ENCODE results near the gene PPFIA4. TPM values are rescaled to one million over a fixed set of nuclear protein-coding genes. Genes with fewer than 3 reads are reported as not detected.

Gene PPFIA4
- total RNA-seq, 1 donor from 2014 or later: 9.1 TPM

DNA sequence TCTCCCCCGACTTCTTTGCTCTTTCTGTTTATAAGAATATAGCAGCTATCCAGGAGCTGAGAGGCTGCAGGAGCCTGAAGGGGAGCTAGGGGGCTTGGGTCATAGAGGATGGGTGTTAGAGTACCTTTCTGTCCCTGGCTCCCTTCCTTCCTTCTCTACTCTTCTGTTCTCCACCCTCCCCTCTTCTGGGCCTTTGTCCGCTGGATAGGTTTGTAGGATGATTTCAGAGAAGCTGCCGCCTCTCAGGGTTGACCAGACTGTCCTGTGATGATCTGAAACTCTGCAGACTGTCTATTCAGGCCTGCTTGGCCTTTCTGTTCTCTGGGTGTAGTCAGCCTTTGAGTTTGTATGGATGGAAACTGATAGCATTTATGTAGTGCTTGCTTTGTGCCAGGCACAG, 26.3 kb downstream of the PPFIA4 start:
- no peaks in the 10 kb centered on the region for H3K79me2 ChIP-seq (ENCODE audit: insufficient read depth, low read length)
- H2AFZ ChIP-seq (ENCODE audit: low read depth, low read length): no peak overlapping the region
- no peaks in the 10 kb centered on the region for H4K20me1 ChIP-seq (ENCODE audit: insufficient read depth, low read length)
- H3K27ac ChIP-seq (ENCODE audit: low read depth, low read length): no peak overlapping the region
- no peak overlapping the region for H3K4me3 Mint-ChIP-seq (ENCODE audit: unreplicated experiment)
- DNase-seq (ENCODE audit: low read depth): no peak
- H3K27ac Mint-ChIP-seq (ENCODE audit: unreplicated experiment): no peak overlapping the region
- peaks cover 12% of the 10 kb centered on the region for H3K27me3 ChIP-seq (ENCODE audit: insufficient read depth, low read length)
- H3K4me1 Mint-ChIP-seq (ENCODE audit: low read depth, unreplicated experiment): peaks cover 4% of the 10 kb centered on the region
- H3K36me3 Mint-ChIP-seq (ENCODE audit: low read depth, unreplicated experiment): peaks cover 27% of the 10 kb centered on the region
- H3K4me2 ChIP-seq (ENCODE audit: low read length): no peak overlapping the region
- FAIRE-seq: no peak
- no peak overlapping the region for H3K9ac ChIP-seq (ENCODE audit: low read length)
- H3K4me1 ChIP-seq (ENCODE audit: insufficient read depth, low read length): no peaks in the 10 kb centered on the region
- TF ChIP-seq EZH2 (IDR thresholded peaks at IDR 0.05; ENCODE audit: insufficient read depth, low read length): no peak
- TF ChIP-seq, protein P1, sequence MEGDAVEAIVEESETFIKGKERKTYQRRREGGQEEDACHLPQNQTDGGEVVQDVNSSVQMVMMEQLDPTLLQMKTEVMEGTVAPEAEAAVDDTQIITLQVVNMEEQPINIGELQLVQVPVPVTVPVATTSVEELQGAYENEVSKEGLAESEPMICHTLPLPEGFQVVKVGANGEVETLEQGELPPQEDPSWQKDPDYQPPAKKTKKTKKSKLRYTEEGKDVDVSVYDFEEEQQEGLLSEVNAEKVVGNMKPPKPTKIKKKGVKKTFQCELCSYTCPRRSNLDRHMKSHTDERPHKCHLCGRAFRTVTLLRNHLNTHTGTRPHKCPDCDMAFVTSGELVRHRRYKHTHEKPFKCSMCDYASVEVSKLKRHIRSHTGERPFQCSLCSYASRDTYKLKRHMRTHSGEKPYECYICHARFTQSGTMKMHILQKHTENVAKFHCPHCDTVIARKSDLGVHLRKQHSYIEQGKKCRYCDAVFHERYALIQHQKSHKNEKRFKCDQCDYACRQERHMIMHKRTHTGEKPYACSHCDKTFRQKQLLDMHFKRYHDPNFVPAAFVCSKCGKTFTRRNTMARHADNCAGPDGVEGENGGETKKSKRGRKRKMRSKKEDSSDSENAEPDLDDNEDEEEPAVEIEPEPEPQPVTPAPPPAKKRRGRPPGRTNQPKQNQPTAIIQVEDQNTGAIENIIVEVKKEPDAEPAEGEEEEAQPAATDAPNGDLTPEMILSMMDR (IDR thresholded peaks at IDR 0.05; ENCODE audit: insufficient read depth, low read depth, low read length): no peak
- H3K36me3 ChIP-seq (ENCODE audit: insufficient read depth, low read length): no peaks in the 10 kb centered on the region
- no peaks in the 10 kb centered on the region for H3K9me3 Mint-ChIP-seq (ENCODE audit: unreplicated experiment)
- H3K27me3 Mint-ChIP-seq (ENCODE audit: low read depth, unreplicated experiment): peaks cover 37% of the 10 kb centered on the region
- H3K4me3 ChIP-seq (ENCODE audit: insufficient read depth, low read depth, low read length): no peak overlapping the region
- H3K9me3 ChIP-seq (ENCODE audit: insufficient read depth, low read depth, low read length): no peaks in the 10 kb centered on the region

DNA sequence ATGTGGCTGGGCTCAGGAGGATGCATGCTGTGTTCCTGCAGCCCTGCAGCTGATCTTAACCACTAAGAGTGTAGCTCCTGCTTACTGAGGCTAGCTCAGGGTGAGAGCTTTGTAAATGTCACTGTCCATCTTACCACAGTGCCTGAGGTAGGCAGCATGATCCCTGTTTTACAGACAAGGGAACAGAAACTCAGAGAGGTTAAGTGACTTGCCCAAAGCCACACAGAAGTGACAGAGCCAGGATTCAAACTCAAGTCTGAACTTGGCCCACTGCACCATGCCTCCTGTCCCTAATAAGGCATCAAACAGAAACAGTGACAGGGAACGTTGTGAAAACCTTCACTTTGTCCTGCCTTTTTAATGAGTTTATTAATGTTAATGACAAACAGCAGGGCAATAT, 27.9 kb downstream of the PPFIA4 start:
- no peak for DNase-seq (ENCODE audit: low read depth)
- Histone ChIP-seq H3K9ac (ENCODE audit: low read length) (no peak overlapping the region), H3K27ac (ENCODE audit: low read depth, low read length) (no peak overlapping the region), H3K4me3 (ENCODE audit: insufficient read depth, low read depth, low read length) (no peak overlapping the region), H2AFZ (ENCODE audit: low read depth, low read length) (no peak overlapping the region), H3K9me3 (ENCODE audit: insufficient read depth, low read depth, low read length) (no peaks in the 10 kb centered on the region), H3K36me3 (ENCODE audit: insufficient read depth, low read length) (no peaks in the 10 kb centered on the region), H3K79me2 (ENCODE audit: insufficient read depth, low read length) (no peaks in the 10 kb centered on the region), H3K4me1 (ENCODE audit: insufficient read depth, low read length) (no peaks in the 10 kb centered on the region), H3K4me2 (ENCODE audit: low read length) (no peak overlapping the region), H4K20me1 (ENCODE audit: insufficient read depth, low read length) (no peaks in the 10 kb centered on the region), H3K27me3 (ENCODE audit: insufficient read depth, low read length) (peaks cover 13% of the 10 kb centered on the region)
- no peak for FAIRE-seq
- H3K36me3 Mint-ChIP-seq (ENCODE audit: low read depth, unreplicated experiment): peaks cover 30% of the 10 kb centered on the region
- peaks cover 10% of the 10 kb centered on the region for H3K4me1 Mint-ChIP-seq (ENCODE audit: low read depth, unreplicated experiment)
- H3K4me3 Mint-ChIP-seq (ENCODE audit: unreplicated experiment): no peak overlapping the region
- H3K9me3 Mint-ChIP-seq (ENCODE audit: unreplicated experiment): no peaks in the 10 kb centered on the region
- peaks cover 41% of the 10 kb centered on the region for H3K27me3 Mint-ChIP-seq (ENCODE audit: low read depth, unreplicated experiment)
- TF ChIP-seq, protein P1 (IDR thresholded peaks at IDR 0.05; ENCODE audit: insufficient read depth, low read depth, low read length): no peak
- no peak for TF ChIP-seq EZH2 (IDR thresholded peaks at IDR 0.05; ENCODE audit: insufficient read depth, low read length)
- H3K27ac Mint-ChIP-seq (ENCODE audit: unreplicated experiment): no peak overlapping the region

DNA sequence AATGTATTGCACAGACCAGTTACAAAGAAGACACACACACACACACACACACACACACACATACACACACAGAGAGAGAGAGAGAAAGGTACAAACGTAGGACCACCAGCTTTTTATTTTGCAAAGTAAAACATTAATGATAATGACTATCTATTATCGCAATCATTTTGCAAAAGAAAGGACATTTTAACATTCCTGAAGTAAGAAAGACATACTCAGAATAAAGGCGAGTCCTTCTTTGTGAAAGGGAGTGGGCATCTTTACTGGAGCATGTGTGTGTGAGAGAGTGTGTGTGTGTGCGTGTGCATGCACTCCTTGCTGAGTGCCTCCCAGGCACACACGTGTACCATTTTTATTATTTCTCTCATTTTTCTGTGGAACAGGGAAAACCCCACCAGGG, 28.4 kb downstream of the PPFIA4 start:
- Histone ChIP-seq H3K27ac (ENCODE audit: low read depth, low read length) (no peak overlapping the region), H2AFZ (ENCODE audit: low read depth, low read length) (no peak overlapping the region), H3K9me3 (ENCODE audit: insufficient read depth, low read depth, low read length) (no peaks in the 10 kb centered on the region), H3K4me2 (ENCODE audit: low read length) (no peak overlapping the region), H3K9ac (ENCODE audit: low read length) (no peak overlapping the region), H3K27me3 (ENCODE audit: insufficient read depth, low read length) (peaks cover 15% of the 10 kb centered on the region), H4K20me1 (ENCODE audit: insufficient read depth, low read length) (no peaks in the 10 kb centered on the region), H3K4me3 (ENCODE audit: insufficient read depth, low read depth, low read length) (no peak overlapping the region), H3K36me3 (ENCODE audit: insufficient read depth, low read length) (no peaks in the 10 kb centered on the region), H3K79me2 (ENCODE audit: insufficient read depth, low read length) (no peaks in the 10 kb centered on the region), H3K4me1 (ENCODE audit: insufficient read depth, low read length) (no peaks in the 10 kb centered on the region)
- H3K4me1 Mint-ChIP-seq (ENCODE audit: low read depth, unreplicated experiment): peaks cover 10% of the 10 kb centered on the region
- peaks cover 34% of the 10 kb centered on the region for H3K36me3 Mint-ChIP-seq (ENCODE audit: low read depth, unreplicated experiment)
- FAIRE-seq (no peak), DNase-seq (ENCODE audit: low read depth) (no peak)
- H3K9me3 Mint-ChIP-seq (ENCODE audit: unreplicated experiment): no peaks in the 10 kb centered on the region
- no peak overlapping the region for H3K27ac Mint-ChIP-seq (ENCODE audit: unreplicated experiment)
- H3K27me3 Mint-ChIP-seq (ENCODE audit: low read depth, unreplicated experiment): peaks cover 43% of the 10 kb centered on the region
- TF ChIP-seq, protein P1 (IDR thresholded peaks at IDR 0.05; ENCODE audit: insufficient read depth, low read depth, low read length): no peak
- TF ChIP-seq EZH2 (IDR thresholded peaks at IDR 0.05; ENCODE audit: insufficient read depth, low read length): no peak
- H3K4me3 Mint-ChIP-seq (ENCODE audit: unreplicated experiment): no peak overlapping the region
